ENCODE measurements around the gene ADAMTS5. TPM values are rescaled to one million over a fixed set of nuclear protein-coding genes. Genes with fewer than 3 reads are reported as not detected.

The ADAMTS5 gene
- total RNA-seq, 1 experiment from 2014 or later, result 0.05 TPM

DNA sequence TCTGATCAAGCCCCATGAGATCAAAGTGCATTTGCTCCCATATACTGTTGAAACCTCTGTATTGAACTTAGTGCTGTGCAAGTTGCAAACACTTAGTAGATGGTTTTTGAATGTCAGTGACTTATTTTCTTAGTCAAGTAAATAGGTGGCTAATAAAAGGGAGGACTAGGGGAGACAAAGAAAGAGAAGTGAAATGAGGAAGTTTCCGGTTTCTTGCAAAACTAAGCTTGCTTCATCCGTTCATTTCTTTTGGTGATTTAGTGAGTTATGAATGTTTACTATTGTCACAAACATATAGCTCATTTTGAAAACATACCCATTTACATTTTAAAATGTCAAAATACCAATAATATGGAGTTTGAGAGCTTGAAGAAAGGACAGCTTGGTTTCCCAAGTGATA, 23.0 kb downstream of the ADAMTS5 start:
- Histone ChIP-seq H3K27me3 (ENCODE audit: control insufficient read depth, insufficient read depth, low read length) (no peaks in the 10 kb centered on the region), H3K4me1 (ENCODE audit: control insufficient read depth, insufficient read depth, low read length) (no peaks in the 10 kb centered on the region), H3K36me3 (ENCODE audit: control insufficient read depth, insufficient read depth, low read length) (no peaks in the 10 kb centered on the region), H3K27ac (ENCODE audit: low read length) (no peak overlapping the region), H3K9me3 (ENCODE audit: control insufficient read depth, insufficient read depth, low read depth, low read length) (no peaks in the 10 kb centered on the region), H3K4me3 (ENCODE audit: low read depth in 2 of 2, low read length in 2 of 2) (no peak overlapping the region)
- ChIA-PET CTCF (no interaction called here), POLR2A (no interaction called here)
- no peak for ATAC-seq
- in situ Hi-C loops (cut with HindIII; ENCODE audit: low pct_unique_long_range_greater_than_20kb, low sequenced_read_pairs), result no loop called here
- DNase-seq (ENCODE audit: low read depth, low spot score), result no peak
- no TSS peak for BruUV-seq (replicated peaks)
- intact Hi-C loops (cut with micrococcal nuclease; ENCODE audit: unreplicated experiment), result no loop called here
- TF ChIP-seq, protein P1, sequence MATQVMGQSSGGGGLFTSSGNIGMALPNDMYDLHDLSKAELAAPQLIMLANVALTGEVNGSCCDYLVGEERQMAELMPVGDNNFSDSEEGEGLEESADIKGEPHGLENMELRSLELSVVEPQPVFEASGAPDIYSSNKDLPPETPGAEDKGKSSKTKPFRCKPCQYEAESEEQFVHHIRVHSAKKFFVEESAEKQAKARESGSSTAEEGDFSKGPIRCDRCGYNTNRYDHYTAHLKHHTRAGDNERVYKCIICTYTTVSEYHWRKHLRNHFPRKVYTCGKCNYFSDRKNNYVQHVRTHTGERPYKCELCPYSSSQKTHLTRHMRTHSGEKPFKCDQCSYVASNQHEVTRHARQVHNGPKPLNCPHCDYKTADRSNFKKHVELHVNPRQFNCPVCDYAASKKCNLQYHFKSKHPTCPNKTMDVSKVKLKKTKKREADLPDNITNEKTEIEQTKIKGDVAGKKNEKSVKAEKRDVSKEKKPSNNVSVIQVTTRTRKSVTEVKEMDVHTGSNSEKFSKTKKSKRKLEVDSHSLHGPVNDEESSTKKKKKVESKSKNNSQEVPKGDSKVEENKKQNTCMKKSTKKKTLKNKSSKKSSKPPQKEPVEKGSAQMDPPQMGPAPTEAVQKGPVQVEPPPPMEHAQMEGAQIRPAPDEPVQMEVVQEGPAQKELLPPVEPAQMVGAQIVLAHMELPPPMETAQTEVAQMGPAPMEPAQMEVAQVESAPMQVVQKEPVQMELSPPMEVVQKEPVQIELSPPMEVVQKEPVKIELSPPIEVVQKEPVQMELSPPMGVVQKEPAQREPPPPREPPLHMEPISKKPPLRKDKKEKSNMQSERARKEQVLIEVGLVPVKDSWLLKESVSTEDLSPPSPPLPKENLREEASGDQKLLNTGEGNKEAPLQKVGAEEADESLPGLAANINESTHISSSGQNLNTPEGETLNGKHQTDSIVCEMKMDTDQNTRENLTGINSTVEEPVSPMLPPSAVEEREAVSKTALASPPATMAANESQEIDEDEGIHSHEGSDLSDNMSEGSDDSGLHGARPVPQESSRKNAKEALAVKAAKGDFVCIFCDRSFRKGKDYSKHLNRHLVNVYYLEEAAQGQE (IDR thresholded peaks at IDR 0.05; ENCODE audit: insufficient read depth in 1 of 2, low read depth in 2 of 2, low read length in 1 of 2), result no peak
- TF ChIP-seq SIN3A (IDR thresholded peaks at IDR 0.05; ENCODE audit: borderline replicate concordance, insufficient read depth, low read depth, low read length), result no peak
- TF ChIP-seq POLR2AphosphoS5 (IDR thresholded peaks at IDR 0.05; ENCODE audit: low read depth, low read length), result no peak
- TF ChIP-seq CTCF (IDR thresholded peaks at IDR 0.05), result no peak
- no peak for TF ChIP-seq TCF7L2 (IDR thresholded peaks at IDR 0.05; ENCODE audit: low read depth, low read length)

DNA sequence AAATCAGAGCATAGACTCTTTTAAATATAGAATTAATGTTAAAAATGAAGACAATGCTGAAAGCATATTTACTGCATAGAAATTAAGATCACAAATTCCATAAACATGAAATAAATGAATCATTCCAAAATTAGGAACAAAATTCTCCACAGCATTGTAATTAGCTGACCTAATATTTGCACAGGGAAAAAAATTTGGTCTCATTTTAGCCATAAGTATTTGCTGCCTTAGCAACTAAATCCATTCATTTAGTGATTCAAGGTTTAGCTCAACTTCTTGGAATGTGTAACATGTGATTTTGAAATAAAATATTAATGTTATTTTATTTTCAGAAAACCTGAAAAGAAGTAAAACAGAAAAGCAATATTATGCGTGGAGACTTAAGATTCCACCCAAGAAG, 25.5 kb downstream of the ADAMTS5 start:
- intact Hi-C loops (cut with micrococcal nuclease; ENCODE audit: unreplicated experiment) (no loop called here), in situ Hi-C loops (cut with HindIII; ENCODE audit: low pct_unique_long_range_greater_than_20kb, low sequenced_read_pairs) (no loop called here)
- ChIA-PET CTCF (no interaction called here), POLR2A (no interaction called here)
- ATAC-seq, result no peak
- BruUV-seq (replicated peaks), result no TSS peak
- TF ChIP-seq, protein P1 (IDR thresholded peaks at IDR 0.05; ENCODE audit: insufficient read depth in 1 of 2, low read depth in 2 of 2, low read length in 1 of 2), result no peak
- TF ChIP-seq CTCF (IDR thresholded peaks at IDR 0.05) (no peak), SIN3A (IDR thresholded peaks at IDR 0.05; ENCODE audit: borderline replicate concordance, insufficient read depth, low read depth, low read length) (no peak), POLR2AphosphoS5 (IDR thresholded peaks at IDR 0.05; ENCODE audit: low read depth, low read length) (no peak), TCF7L2 (IDR thresholded peaks at IDR 0.05; ENCODE audit: low read depth, low read length) (no peak)
- H3K9me3 ChIP-seq (ENCODE audit: control insufficient read depth, insufficient read depth, low read depth, low read length), result no peaks in the 10 kb centered on the region
- H3K27me3 ChIP-seq (ENCODE audit: control insufficient read depth, insufficient read depth, low read length), result no peaks in the 10 kb centered on the region
- no peak overlapping the region for H3K27ac ChIP-seq (ENCODE audit: low read length)
- no peaks in the 10 kb centered on the region for H3K36me3 ChIP-seq (ENCODE audit: control insufficient read depth, insufficient read depth, low read length)
- no peak for DNase-seq (ENCODE audit: low read depth, low spot score)
- H3K4me3 ChIP-seq (ENCODE audit: low read depth in 2 of 2, low read length in 2 of 2), result no peak overlapping the region
- H3K4me1 ChIP-seq (ENCODE audit: control insufficient read depth, insufficient read depth, low read length), result no peaks in the 10 kb centered on the region
